ENCODE results near the gene DLGAP1.
A peak's percentile ranks its signal among the peaks of the same experiment; 100 is the strongest.

Gene DLGAP1

DNA sequence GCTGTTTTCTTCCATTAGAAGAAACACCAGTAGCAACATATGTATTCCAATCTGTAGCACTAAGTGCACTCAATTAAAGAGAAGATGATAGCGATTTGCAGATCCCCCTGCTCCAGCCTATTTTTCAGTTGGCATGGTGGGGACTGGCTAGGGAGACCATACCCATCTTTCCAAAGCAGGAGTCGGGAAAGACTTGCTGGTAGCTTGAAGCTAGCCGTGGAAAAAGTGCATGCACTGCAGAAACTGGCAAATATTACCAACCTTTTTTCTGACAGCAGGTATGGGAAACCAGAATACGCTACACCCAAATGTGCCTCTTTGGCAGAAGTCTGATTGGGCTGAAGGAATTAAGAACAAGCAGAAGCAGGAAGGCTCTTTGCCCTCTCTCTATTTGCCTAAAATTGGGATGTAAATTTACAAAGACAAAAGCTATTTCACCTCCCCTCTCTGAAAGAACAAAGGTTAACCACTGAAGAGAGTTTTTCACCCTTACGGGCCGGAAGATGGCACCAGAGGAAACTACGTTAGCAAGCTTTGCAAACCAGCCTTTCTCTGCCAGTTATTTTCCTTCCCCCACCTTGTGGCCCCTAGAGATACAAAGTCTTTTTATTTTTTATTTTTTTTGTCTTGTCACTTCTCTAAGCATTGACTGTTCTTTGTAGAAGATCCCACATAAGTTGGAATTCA lies 273.1 kb downstream of the DLGAP1 start:
- DNase-seq (ENCODE audit: low spot score) (no peak), FAIRE-seq (no peak)

GRCh38 chr18:4181086-4181485 lies 274.0 kb downstream of the DLGAP1 start:
- DNase-seq (ENCODE audit: low spot score): no peak
- no peak for FAIRE-seq

DNA sequence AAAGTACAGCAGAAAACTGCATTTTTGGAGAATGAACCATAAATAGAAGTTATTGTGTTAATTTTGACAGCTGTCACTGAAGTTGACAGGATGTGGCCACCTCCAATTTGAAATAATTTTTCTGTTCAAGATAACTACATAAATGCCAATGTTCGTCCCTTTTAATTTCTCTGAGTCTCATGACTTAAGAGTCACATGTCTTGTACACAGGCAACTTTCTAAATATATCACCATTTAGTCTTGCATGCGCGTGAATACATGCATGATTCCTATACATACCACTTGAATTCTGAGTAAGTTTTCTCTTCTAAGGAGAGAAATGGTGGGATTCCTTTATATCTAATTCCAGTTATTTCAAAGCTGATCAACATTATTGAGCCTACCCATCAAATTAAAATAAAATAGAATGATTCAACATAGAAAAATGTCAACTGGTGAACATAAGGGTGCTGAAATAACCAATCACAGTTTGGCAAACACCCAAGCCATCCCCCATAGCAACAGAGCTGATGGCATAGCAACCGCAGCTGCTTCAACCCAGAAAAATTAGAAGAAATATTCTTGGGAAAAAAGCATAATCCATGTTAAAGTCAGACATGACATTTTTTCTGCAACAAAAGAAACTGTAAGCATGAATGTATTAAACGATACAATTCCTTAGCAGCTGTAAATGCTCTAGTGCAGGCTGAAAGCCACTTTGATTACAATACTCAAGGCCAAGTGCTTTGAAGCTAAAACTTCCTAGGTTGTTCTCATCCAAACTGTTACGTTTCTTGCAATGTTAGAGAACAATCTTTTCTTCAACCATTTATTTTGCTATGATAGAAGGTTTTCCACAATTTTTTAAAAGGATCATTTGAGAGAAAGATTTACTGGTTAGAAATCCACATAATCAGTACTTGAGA lies 282.7 kb downstream of the DLGAP1 start:
- FAIRE-seq (no peak), DNase-seq (ENCODE audit: low spot score) (no peak)

DNA sequence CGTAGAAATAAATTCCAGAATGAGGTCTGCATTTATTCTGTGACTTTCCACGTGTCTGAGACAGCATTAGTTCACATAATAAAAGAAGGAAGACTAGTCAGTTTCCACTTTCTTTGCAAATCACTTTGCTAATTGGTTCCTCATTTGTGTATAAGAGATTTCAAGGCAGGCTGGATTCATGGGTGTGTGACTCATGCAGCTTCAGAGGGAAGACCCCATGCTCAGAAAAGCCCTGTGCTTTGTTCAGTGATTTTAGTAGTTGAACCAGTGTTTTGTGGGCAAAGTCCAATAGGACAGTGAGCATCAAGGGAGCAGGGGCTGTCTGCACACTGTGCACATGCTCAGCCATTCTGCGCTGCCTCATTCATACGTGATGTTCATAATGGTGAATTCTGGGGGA lies 297.8 kb downstream of the DLGAP1 start:
- DNase-seq (ENCODE audit: low spot score): no peak
- no peak for FAIRE-seq

GRCh38 chr18:4146797-4147196 lies 308.3 kb downstream of the DLGAP1 start:
- DNase-seq (ENCODE audit: low spot score): no peak
- no peak for FAIRE-seq

- FAIRE-seq: no peak
Measured at GRCh38 chr18:4144201-4144600, 310.9 kb downstream of the DLGAP1 start.

DNA sequence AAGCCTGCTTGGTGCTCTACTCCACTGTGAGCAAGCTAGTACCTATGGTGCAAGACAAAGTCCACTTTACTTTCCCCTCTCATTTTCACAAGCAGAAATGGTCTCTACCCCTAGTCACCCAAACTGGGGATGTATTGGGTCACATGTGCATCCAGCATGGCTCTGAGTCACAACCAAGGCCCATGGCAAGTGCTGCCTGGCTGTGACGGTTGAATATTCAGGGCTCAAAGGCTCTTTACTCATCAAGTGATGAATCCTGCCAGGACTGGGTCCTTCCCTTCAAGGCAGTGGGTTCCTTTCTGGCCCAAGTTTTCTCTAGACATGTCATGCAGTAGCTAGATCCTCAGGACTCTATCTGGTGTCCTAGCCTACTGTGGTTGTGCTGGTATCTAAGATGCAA lies 311.5 kb downstream of the DLGAP1 start:
- DNase-seq (ENCODE audit: low spot score) (no peak), FAIRE-seq (no peak)

More at GRCh38 chr18:4144201-4144600, 310.9 kb downstream of the DLGAP1 start:
- no peak for DNase-seq (ENCODE audit: low spot score)

- FAIRE-seq (no peak), DNase-seq (ENCODE audit: low spot score) (no peak)
Measured at GRCh38 chr18:4142876-4143275, 312.2 kb downstream of the DLGAP1 start.

DNA sequence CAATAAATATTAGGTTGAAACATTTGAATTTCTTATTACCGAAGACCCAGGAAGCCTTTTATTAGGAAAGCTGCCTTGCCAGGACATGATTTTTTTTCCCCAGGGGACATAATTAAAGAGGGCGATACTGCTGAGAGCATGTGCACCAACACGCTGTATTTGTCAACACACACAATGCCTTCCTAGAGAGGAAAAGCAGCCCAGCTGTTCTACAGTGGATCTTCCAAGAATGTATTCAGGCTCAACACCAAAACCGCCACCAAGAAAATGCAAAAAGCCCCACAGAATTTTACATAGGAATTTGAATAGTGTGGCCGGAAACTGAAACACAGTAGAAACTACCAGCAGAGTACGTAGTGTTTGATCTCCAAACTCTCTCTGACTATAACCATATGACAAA lies 320.4 kb downstream of the DLGAP1 start:
- no peak for DNase-seq (ENCODE audit: low spot score)
- no peak for FAIRE-seq

GRCh38 chr18:4130734-4131719 lies 324.1 kb downstream of the DLGAP1 start:
- FAIRE-seq (no peak), DNase-seq (ENCODE audit: low spot score) (no peak)

DNA sequence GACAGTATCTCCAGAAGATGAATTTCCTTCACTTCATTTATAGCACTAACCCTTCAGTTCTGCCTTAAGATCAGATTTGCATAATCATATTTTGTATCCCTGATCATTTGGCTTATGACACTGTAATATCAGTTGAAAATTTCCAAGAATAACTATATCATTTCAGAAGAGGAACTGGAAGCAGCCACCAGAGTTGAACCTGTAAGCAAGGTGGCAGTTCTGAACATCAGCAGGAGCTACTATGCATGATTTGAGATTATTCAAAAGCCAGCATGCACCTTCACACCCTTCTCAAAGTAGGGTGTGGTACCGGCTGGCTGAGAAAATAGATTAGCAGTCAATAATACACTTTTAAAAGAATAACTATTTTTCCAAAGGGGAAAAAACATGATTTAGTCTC lies 328.2 kb downstream of the DLGAP1 start:
- FAIRE-seq (no peak), DNase-seq (ENCODE audit: low spot score) (no peak)

- no peak for FAIRE-seq
- no peak for DNase-seq (ENCODE audit: low spot score)
Measured at GRCh38 chr18:4125627-4126230, 329.4 kb downstream of the DLGAP1 start.

DNA sequence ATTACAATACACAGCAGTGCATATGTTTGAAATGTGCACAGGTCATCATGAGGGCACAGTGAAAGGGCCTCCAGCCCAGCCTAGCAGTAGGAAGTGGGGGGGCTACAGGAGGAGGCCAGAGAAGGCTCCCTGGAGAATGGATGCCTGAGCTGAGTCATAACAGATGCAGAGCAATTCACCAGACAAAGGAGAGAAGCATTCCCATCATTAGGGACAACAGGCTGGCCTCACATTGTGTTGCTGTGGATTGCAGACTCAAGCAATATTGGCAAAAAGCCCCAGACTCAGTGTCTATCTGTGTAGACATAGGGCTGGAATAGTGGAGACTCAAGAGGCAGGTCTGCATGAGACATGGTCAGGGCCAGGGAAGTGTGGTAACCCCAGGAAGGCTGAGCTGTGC lies 329.9 kb downstream of the DLGAP1 start:
- no peak for FAIRE-seq

DNA sequence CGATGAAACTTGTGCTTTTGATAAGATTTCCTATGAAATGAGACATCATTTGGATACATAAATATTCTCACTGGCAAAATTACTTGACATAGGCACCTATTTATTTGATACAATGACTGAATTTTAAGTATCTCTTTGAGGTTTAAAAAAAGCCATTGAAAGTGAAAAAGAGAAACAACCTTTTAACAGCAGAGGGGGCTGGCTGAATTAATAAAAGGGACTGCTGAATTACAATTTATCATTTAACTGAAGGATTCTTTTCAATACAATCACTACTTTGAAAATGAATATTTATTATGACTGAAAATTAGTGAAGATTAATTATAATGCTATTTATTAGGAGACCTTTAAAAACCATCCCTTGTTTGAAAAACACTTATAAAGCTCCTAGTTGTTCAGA lies 335.3 kb downstream of the DLGAP1 start:
- FAIRE-seq: no peak
- no peak for DNase-seq (ENCODE audit: low spot score)

More for the DNA sequence above, 329.9 kb downstream of the DLGAP1 start:
- no peak for DNase-seq (ENCODE audit: low spot score)

DNA sequence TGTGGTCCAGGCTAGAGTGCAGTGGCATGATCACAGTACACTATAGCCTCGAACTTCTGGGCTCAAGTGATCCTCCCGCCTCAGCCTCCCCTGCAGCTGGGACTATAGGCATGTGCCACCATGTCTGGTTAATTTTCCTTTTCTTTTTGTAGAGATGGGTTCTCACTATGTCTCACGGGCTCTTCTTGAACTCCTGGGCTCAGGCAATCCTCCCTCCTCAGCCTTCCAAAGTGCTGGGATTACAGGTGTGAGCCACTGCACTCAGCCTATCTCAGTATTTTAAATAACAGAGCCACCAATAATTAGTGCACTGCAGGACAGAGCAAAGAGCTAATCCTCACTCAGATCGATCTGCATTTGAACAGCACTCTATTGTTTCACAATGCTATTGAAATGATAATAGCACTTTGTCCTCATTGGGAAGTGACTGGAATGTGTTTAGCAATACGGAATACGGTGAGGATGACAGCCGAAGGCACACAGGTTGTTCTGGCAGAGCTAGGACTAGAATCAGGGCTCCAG lies 335.9 kb downstream of the DLGAP1 start:
- FAIRE-seq: no peak
- no peak for DNase-seq (ENCODE audit: low spot score)

DNA sequence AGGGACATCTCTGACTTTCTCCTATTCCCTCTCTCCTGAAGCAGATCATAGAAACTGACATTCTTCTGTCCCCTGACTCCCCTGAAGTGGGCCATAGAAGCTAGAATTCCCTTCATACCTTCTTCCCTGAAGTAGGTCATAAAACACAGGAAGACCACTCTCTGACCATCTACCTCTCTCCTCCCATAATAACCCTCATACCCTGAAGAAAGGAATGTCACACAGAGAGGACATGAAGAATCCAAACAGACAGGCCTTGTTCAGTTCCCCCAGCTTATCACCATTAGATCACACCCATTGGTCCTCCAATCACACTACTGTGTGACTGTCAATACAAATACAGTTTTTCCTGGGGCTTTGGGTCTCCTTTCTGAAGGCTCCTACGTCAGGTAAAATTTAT lies 347.1 kb downstream of the DLGAP1 start:
- FAIRE-seq: no peak

GRCh38 chr18:4107049-4107467 lies 348.0 kb downstream of the DLGAP1 start:
- no peak for FAIRE-seq
- no peak for DNase-seq (ENCODE audit: low spot score)

More for the DNA sequence above, 347.1 kb downstream of the DLGAP1 start:
- no peak for DNase-seq (ENCODE audit: low spot score)

DNA sequence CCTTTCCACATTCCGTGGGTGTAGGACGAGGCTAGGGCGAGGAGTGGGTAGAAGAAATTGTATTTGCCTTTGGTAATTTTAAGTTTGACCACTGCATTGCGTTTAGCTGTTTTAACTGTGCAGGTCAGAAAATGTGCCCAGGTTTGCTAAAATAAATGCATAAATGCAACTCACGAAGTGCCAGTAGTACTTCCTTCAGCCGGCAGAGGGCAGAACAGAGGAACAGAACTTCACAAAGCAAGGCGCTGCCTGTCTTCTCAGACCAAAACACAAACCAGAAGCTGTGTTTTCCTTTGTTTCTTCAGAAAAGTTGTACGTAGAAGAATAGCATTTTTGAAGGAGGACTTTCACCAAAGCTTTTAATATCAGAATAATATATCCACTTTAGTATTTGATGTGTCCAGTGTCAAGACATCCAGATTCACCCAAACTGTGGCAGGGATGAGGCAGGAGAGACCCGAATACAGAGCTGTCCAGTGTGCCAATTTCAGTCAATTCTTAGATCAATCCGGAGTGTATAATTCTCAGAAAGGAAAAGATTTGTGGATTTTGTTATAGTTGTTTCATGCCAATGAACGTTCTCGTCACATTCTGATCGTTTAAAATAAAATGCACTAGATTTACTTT lies 348.6 kb downstream of the DLGAP1 start:
- DNase-seq (ENCODE audit: low spot score) (peak; percentile 11), FAIRE-seq (no peak)

GRCh38 chr18:4102901-4103300 lies 352.2 kb downstream of the DLGAP1 start:
- no peak for DNase-seq (ENCODE audit: low spot score)
- FAIRE-seq: no peak

GRCh38 chr18:4101009-4101408 lies 354.1 kb downstream of the DLGAP1 start:
- DNase-seq (ENCODE audit: low spot score): no peak
- no peak for FAIRE-seq
